Right lobe of liver (tissue), 4 donors: Measurements from ENCODE around the gene CYP3A5.

Experiments used
- POLR2A ChIP-seq: fragments of 450-650 bp; IDR thresholded peaks from one replicate; pipeline ENCODE4 v1.6.1; 2017; ENCODE audit warnings: antibody characterized with exemption, mild to moderate bottlenecking
- TF ChIP-seq, protein P1 (sequence below), 4 donors: fragments of 200-600 bp in 3 of 4; fragments of 450-650 bp in 1 of 4; IDR thresholded peaks; one replicate each; pipeline versions ENCODE4 v1.5.1 to v1.8.0; 2016 to 2022; ENCODE audit warnings: antibody characterized with exemption in 4 of 4, mild to moderate bottlenecking in 2 of 4
- donor health status: DM: no; HTN: no; CAD: no.
- donor health status: DM: no; HTN: no; CAD: no.
- donor health status: DM: no; HTN: yes; CAD: no.

DNA sequence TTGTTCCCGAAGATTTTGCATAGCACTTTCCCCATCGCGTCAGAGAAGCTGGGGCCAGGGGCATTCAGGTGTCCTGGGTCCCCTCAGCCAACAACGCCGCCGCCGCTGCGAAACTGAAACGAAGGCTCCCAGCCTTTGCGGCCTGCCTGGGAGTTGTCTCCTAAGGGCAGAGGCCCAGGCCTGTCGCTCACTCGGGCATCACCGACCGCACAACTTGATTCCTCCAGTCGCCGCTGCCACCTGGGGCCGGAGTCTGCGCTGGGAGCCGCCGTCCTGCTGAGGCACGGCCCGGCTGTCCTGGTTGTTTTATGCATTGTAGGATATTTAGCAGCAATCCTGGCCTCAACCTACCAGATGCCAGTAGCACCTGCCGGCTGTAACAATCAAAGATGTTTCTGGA is 41.1 kb downstream of the CYP3A5 start:
- TF ChIP-seq, protein P1, sequence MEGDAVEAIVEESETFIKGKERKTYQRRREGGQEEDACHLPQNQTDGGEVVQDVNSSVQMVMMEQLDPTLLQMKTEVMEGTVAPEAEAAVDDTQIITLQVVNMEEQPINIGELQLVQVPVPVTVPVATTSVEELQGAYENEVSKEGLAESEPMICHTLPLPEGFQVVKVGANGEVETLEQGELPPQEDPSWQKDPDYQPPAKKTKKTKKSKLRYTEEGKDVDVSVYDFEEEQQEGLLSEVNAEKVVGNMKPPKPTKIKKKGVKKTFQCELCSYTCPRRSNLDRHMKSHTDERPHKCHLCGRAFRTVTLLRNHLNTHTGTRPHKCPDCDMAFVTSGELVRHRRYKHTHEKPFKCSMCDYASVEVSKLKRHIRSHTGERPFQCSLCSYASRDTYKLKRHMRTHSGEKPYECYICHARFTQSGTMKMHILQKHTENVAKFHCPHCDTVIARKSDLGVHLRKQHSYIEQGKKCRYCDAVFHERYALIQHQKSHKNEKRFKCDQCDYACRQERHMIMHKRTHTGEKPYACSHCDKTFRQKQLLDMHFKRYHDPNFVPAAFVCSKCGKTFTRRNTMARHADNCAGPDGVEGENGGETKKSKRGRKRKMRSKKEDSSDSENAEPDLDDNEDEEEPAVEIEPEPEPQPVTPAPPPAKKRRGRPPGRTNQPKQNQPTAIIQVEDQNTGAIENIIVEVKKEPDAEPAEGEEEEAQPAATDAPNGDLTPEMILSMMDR (IDR thresholded peaks at IDR 0.05), result no peak
- TF ChIP-seq POLR2A, result no peak
